Omental fat pad (tissue), 4 donors: ENCODE measurements around the gene PRR14. TPM values are rescaled to one million over a fixed set of nuclear protein-coding genes. Genes with fewer than 3 reads are reported as not detected.

Experiments used
- ATAC-seq: fragments of 150-250 bp; one replicate; pipeline ENCODE4 v1.9.1; 2016; ENCODE audit warnings: mild to moderate bottlenecking, moderate library complexity; ENCODE audit not compliant: low FRiP score
- DNase-seq: peaks from one replicate; pipeline ENCODE4 v3.0.0-alpha.2; 2019; ENCODE audit warnings: low spot score
- total RNA-seq, 4 donors: library from RNA; depleted of rRNA; stranded (reverse); fragments of >200 nt; gene quantifications; one replicate each; pipeline ENCODE4 v1.1.0, GENCODE V29; 2016
- TF ChIP-seq, protein P1 (sequence below), 3 donors: fragments of 450-650 bp; IDR thresholded peaks; one replicate each; pipeline ENCODE4 v1.5.1; 2016 to 2017; ENCODE audit warnings: antibody characterized with exemption in 3 of 3, mild to moderate bottlenecking in 3 of 3, moderate library complexity in 2 of 3

The PRR14 gene
- total RNA-seq, 4 donors from 2014 or later = 12.7 to 50.4 (median 17.6) TPM

DNA sequence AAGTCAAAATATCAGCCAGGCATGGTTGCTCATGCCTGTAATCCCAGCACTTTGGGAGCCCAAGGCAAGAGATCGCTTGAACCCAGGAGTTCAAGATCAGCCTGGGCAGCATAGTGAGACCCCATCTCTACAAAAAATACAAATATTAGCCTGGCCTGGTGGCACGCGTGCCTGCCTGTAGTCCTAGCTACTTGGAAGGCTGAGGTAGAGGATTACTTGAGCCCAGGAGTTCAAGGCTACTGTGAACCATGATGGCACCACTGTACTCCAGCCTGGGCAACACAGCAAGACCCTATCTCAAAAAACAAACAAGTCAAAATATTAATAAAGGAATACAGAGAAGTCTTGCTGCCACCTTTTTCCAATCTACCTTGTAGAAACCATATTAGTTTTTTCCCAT lies 44.8 kb upstream of the PRR14 start:
- TF ChIP-seq, protein P1, sequence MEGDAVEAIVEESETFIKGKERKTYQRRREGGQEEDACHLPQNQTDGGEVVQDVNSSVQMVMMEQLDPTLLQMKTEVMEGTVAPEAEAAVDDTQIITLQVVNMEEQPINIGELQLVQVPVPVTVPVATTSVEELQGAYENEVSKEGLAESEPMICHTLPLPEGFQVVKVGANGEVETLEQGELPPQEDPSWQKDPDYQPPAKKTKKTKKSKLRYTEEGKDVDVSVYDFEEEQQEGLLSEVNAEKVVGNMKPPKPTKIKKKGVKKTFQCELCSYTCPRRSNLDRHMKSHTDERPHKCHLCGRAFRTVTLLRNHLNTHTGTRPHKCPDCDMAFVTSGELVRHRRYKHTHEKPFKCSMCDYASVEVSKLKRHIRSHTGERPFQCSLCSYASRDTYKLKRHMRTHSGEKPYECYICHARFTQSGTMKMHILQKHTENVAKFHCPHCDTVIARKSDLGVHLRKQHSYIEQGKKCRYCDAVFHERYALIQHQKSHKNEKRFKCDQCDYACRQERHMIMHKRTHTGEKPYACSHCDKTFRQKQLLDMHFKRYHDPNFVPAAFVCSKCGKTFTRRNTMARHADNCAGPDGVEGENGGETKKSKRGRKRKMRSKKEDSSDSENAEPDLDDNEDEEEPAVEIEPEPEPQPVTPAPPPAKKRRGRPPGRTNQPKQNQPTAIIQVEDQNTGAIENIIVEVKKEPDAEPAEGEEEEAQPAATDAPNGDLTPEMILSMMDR (IDR thresholded peaks at IDR 0.05) = no peak
- ATAC-seq = no peak

DNA sequence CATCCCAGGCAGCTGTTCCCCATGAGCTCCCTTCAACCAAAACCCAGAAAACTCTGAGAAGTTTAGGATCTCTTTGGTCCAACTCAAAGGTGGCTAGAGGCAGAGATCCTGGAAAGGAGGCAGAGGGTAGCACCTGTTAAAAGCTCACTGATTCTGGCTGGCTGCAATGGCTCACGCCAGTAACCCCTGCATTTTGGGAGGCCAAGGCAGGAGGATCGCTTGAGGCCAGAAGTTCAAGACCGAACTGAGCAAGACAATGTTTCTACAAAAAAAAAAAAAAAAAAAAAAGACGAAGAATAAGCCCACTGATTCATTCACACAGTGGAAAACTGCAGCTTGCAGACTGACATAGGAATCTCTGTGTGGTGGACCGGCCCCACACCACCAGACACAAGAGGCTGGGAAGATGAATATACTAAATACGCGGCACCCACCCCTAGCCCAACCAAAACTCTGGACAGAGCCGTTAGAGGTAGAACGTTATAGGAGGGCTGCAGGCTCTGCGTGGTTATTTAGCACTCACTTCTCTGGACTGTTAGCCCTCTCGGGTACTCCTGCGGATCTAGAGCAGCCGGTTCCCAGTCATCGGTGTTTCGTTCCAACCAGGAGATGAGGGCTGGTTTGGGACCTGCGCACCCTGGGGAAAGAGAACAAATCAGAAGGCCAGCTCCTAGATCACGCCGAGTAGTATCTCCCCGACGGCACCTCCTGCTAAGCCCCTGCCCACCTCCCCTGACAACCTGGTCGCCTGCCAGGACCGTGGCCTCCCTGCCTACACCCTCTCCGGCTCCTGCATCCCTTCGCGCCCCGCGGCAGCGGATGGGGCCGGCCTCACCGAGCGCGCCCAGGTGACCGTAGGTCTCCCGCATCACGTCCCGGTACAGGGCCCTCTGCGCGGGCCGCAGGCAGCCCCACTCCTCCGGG lies 41.5 kb upstream of the PRR14 start:
- ATAC-seq (peak; percentile 67), DNase-seq (peak; percentile 23)
- TF ChIP-seq, protein P1 (IDR thresholded peaks at IDR 0.05) = no peak

More for the DNA sequence above, 44.8 kb upstream of the PRR14 start:
- DNase-seq = no peak

DNA sequence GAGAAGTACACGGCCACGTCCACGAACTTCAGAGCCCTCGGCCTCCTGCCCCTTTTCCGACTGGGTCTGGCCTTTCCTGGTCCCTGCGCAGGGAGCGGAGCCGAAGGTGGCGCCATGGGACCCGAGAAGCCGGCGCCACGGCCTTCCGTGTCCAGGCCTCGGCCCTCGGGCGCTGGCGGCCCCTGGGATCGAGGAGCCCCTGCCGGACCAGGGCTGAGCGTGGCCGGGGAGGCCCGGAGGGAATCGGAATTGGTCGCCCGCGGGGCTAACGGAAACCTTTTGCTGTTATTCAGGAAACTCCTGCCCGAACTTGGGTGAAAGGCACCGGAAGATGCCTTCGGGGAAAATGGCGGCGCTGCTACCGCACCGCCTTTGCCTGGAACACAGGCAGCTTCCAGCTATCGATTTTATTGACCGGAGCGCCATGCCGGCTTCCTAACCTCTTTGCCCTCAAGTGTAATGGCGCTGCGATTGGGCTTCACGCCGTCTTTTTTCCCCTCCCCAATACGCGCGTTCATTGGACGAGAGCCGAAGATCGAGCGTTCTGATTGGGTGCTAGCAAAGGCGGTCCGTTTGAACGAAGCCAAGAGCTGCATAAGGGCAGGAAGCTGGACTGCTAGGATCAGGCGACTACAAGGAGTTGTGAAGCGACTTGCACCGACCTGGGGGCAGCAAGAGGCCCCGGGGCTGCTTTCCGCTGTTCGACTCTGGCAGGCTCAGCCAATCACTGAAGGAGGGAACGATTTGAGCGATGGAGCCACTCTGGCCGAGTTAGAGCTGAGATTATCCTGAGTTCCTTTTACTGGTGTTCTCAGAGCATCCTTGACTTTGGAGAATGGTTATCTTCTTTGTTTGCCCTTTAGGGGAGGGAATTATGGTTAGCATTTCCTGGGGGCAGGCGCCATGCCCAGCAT lies 40.6 kb upstream of the PRR14 start, which contains the start of gene ZNF689:
TSS of gene ZNF689 (minus strand) at position 464 of the 914 bp plus-strand sequence. CDS start at position 116, 348 bp downstream.
- TF ChIP-seq, protein P1 (IDR thresholded peaks at IDR 0.05) = no peak
- peak; percentile 98 for ATAC-seq
- peak; percentile 86 for DNase-seq

DNA sequence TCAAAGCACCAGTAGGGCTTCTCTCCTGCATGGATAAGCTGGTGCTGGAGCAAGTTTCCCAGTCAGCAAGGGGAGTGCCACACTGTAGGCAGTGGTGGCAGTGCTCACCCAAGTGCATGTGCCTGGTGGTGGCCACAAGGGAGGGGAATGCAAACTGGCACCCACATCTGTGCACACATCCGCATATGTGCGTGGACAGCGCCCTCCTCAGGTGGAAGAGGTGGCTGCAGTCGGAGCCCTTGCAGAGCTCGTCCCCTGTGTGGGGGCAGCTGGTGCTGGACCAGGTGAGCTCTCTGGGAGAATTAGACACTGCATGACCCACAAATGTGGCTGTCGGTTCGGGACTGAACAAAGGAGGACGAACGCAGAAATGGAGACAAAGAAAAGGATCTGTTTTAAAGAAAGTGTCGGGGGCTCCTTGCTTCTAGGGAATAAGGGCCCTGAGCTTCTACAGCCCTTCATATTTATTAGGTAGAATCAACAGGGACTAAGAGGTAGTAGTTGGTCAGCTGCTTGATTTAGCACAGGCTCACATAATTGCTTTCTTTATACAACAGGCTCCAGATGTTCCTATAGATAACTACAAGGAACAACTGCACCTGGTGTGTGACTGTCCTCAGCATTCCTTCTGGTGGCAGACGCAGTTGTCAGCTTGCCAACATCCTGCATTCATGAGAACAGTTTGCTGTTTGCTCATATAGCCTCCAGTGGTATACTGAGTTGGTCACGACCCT lies 35.2 kb upstream of the PRR14 start:
- TF ChIP-seq, protein P1 (IDR thresholded peaks at IDR 0.05) = no peak
- no peak for ATAC-seq
- DNase-seq = no peak

DNA sequence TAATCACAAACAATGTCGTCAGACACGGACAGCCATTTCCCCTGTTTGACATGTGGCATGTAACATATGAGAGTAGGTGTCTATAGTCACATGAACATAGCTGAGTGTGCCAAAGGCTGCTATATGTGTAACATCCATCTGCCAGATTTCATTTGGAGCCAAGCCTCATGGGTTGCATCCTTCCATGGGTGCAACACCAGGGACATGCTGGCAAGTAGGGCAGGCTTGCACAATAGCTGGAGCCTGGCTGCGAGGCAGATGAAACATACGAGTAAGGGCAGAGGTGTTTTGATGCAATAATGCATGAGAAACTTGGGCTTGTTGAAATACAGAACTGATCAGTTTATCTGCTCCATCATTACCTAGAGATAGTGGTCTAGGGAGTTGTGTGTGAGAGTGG lies 31.6 kb upstream of the PRR14 start:
- no peak for ATAC-seq
- DNase-seq = no peak
- TF ChIP-seq, protein P1 (IDR thresholded peaks at IDR 0.05) = no peak

DNA sequence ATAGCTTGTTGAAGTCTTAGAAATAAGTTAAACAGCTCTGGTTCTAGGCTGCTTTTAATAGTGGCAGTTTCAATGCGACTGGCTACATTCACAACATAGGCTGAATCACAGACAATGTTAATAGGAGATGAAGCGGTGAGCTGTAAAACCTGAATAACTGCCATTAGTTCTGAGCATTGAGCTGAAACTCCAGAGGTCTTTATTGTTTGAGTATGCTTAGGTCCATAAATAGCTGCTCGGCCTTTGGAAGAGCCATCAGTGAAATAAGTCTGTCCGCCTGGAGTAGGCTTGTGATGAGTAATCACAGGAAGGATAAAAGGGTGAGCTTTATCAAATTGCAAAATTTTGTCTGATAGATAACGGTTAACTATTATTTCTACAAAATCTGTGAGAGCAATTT lies 31.1 kb upstream of the PRR14 start:
- ATAC-seq (no peak), DNase-seq (no peak)
- TF ChIP-seq, protein P1 (IDR thresholded peaks at IDR 0.05) = no peak
